Breast epithelium (tissue), 4 donors: Measurements from ENCODE around the gene TMEM229B. TPM values are rescaled to one million over a fixed set of nuclear protein-coding genes. Genes with fewer than 3 reads are reported as not detected.

Source experiments
- DNase-seq, 2 donors: peaks; one replicate each; pipeline ENCODE4 v3.0.0-alpha.2; 2019; ENCODE audit warnings: low spot score in 2 of 2
- H3K27ac ChIP-seq, 2 donors: fragments of 200-600 bp; sonication (generic) in 1 of 2; one replicate each; pipeline ENCODE4 v1.5.1; 2016 to 2019; ENCODE audit warnings: mild to moderate bottlenecking in 1 of 2
- H3K27me3 ChIP-seq, 2 donors: fragments of 200-600 bp; sonication (generic) in 1 of 2; one replicate each; pipeline versions ENCODE4 v1.5.1 to v1.6.0; 2017 to 2019; ENCODE audit warnings: control low read depth in 1 of 2, mild to moderate bottlenecking in 1 of 2
- H3K36me3 ChIP-seq: fragments of 200-600 bp; one replicate; pipeline ENCODE4 v1.5.1; 2019
- H3K4me1 ChIP-seq, 2 donors: fragments of 200-600 bp; sonication (generic); one replicate each; pipeline ENCODE4 v1.5.1; 2016 to 2019; ENCODE audit warnings: control low read depth in 1 of 2
- H3K4me3 ChIP-seq, 3 donors: fragments of 200-600 bp; sonication (generic); 1 replicate in 2 of 3; 2 replicates in 1 of 3; pipeline ENCODE4 v1.5.1; 2016 to 2019; ENCODE audit warnings: mild to moderate bottlenecking in 3 of 3, moderate library complexity in 2 of 3
- H3K9me3 ChIP-seq, 2 donors: fragments of 200-600 bp; sonication (generic) in 1 of 2; one replicate each; pipeline ENCODE4 v1.5.1; 2016 to 2019; ENCODE audit warnings: control low read depth in 1 of 2
- CTCF ChIP-seq, 3 donors: fragments of 450-650 bp; IDR thresholded peaks; one replicate each; pipeline ENCODE4 v1.5.1; 2016 to 2017; ENCODE audit warnings: antibody characterized with exemption in 3 of 3, mild to moderate bottlenecking in 3 of 3, moderate library complexity in 3 of 3
- POLR2A ChIP-seq: fragments of 450-650 bp; IDR thresholded peaks from one replicate; pipeline ENCODE4 v1.6.1; 2016; ENCODE audit warnings: antibody characterized with exemption, mild to moderate bottlenecking, moderate library complexity
- POLR2AphosphoS5 ChIP-seq, 3 donors: sonication (generic); formaldehyde crosslinking; IDR thresholded peaks; one replicate each; pipeline ENCODE4 v1.6.1; 2017; ENCODE audit warnings: antibody characterized with exemption in 3 of 3
- intact Hi-C: fragments of 100-400 bp; cut with DNase I; formaldehyde crosslinking; loops from one replicate; pipeline ENCODE4 v1.15.1; 2023; ENCODE audit warnings: low total_unique reads
- total RNA-seq, 3 donors: library from RNA; depleted of rRNA; stranded (reverse); fragments of >200 nt; gene quantifications; one replicate each; pipeline ENCODE4 v1.1.0, GENCODE V29; 2016

The TMEM229B gene
- total RNA-seq, 3 donors from 2014 or later: 0.64 to 10.2 (median 6.0) TPM

- no peaks in the 10 kb centered on the region for H3K4me1 ChIP-seq
- peaks cover 0 to 13% of the 10 kb centered on the region in 2 donors for H3K9me3 ChIP-seq
- no peak for DNase-seq
- no peaks in the 10 kb centered on the region for H3K36me3 ChIP-seq
- H3K27ac ChIP-seq: no peak overlapping the region
- H3K27me3 ChIP-seq: no peaks in the 10 kb centered on the region
- TF ChIP-seq CTCF (IDR thresholded peaks at IDR 0.05): no peak
- no peak for TF ChIP-seq POLR2AphosphoS5 (IDR thresholded peaks at IDR 0.05)
- no peak for TF ChIP-seq POLR2A
- no peak overlapping the region for H3K4me3 ChIP-seq
- intact Hi-C loops: no loop called here
These were observed 8.7 kb upstream of the TMEM229B start for GRCh38 chr14:67497216-67497615.

GRCh38 chr14:67495827-67496226 is 7.3 kb upstream of the TMEM229B start:
- Histone ChIP-seq H3K27ac (no peak overlapping the region), H3K4me3 (no peak overlapping the region), H3K36me3 (no peaks in the 10 kb centered on the region), H3K4me1 (no peaks in the 10 kb centered on the region), H3K27me3 (no peaks in the 10 kb centered on the region), H3K9me3 (peaks cover 0 to 13% of the 10 kb centered on the region in 2 donors)
- no peak for DNase-seq
- TF ChIP-seq CTCF (IDR thresholded peaks at IDR 0.05) (no peak), POLR2A (no peak), POLR2AphosphoS5 (IDR thresholded peaks at IDR 0.05) (no peak)
- intact Hi-C loops: no loop called here

GRCh38 chr14:67493092-67493717 is 4.7 kb upstream of the TMEM229B start:
- no peak for DNase-seq
- no peak overlapping the region for H3K27ac ChIP-seq
- no peaks in the 10 kb centered on the region for H3K4me1 ChIP-seq
- TF ChIP-seq POLR2AphosphoS5 (IDR thresholded peaks at IDR 0.05) (no peak), POLR2A (no peak), CTCF (IDR thresholded peaks at IDR 0.05) (no peak)
- H3K9me3 ChIP-seq: peaks cover 0 to 13% of the 10 kb centered on the region in 2 donors
- no peaks in the 10 kb centered on the region for H3K27me3 ChIP-seq
- intact Hi-C loops: no loop called here
- H3K36me3 ChIP-seq: no peaks in the 10 kb centered on the region
- no peak overlapping the region for H3K4me3 ChIP-seq

- H3K27ac ChIP-seq: peak overlapping the region in 1 of 2 donors; percentile 22
- no peak for DNase-seq
- H3K4me3 ChIP-seq: no peak overlapping the region
- H3K9me3 ChIP-seq: peaks cover 0 to 13% of the 10 kb centered on the region in 2 donors
- intact Hi-C loops: no loop called here
- no peaks in the 10 kb centered on the region for H3K27me3 ChIP-seq
- H3K36me3 ChIP-seq: no peaks in the 10 kb centered on the region
- TF ChIP-seq CTCF (IDR thresholded peaks at IDR 0.05): no peak
- no peak for TF ChIP-seq POLR2AphosphoS5 (IDR thresholded peaks at IDR 0.05)
- no peaks in the 10 kb centered on the region for H3K4me1 ChIP-seq
These were observed 4.0 kb upstream of the TMEM229B start for GRCh38 chr14:67492538-67492937.

GRCh38 chr14:67491741-67492507 is 3.4 kb upstream of the TMEM229B start:
- H3K4me3 ChIP-seq: no peak overlapping the region
- intact Hi-C loops: no loop called here
- no peak for DNase-seq

More at GRCh38 chr14:67491741-67492507, 3.4 kb upstream of the TMEM229B start:
- no peaks in the 10 kb centered on the region for H3K36me3 ChIP-seq
- H3K27ac ChIP-seq: peak overlapping the region in 1 of 2 donors; percentile 34
- H3K27me3 ChIP-seq: no peaks in the 10 kb centered on the region
- H3K9me3 ChIP-seq: peaks cover 0 to 13% of the 10 kb centered on the region in 2 donors
- H3K4me1 ChIP-seq: no peaks in the 10 kb centered on the region
- TF ChIP-seq CTCF (IDR thresholded peaks at IDR 0.05) (no peak), POLR2A (no peak), POLR2AphosphoS5 (IDR thresholded peaks at IDR 0.05) (no peak)
